Vagina (tissue), 2 donors: Measurements from ENCODE around the gene TENT5C. TPM values are rescaled to one million over a fixed set of nuclear protein-coding genes. Genes with fewer than 3 reads are reported as not detected.

ENCODE experiments used
- DNase-seq, 2 donors: peaks; one replicate each; pipeline ENCODE4 v3.0.0-alpha.2; 2017; ENCODE audit errors: extremely low spot score in 2 of 2
- H3K27ac ChIP-seq: fragments of 200-600 bp; sonication (generic); one replicate; pipeline ENCODE4 v1.5.1; 2019
- H3K27me3 ChIP-seq: fragments of 200-600 bp; sonication (generic); one replicate; pipeline ENCODE4 v1.5.1; 2019
- H3K36me3 ChIP-seq, 2 donors: fragments of 200-600 bp; sonication (generic); one replicate each; pipeline ENCODE4 v1.5.1; 2017 to 2019
- H3K4me1 ChIP-seq: fragments of 200-600 bp; sonication (generic); one replicate; pipeline ENCODE4 v1.5.1; 2019
- H3K4me3 ChIP-seq, 2 donors: fragments of 200-600 bp; sonication (generic); 1 replicate in 1 of 2; 2 replicates in 1 of 2; pipeline ENCODE4 v1.5.1; 2016 to 2019
- H3K9me3 ChIP-seq: fragments of 200-600 bp; sonication (generic); one replicate; pipeline ENCODE4 v1.5.1; 2019
- POLR2A ChIP-seq, 2 donors: fragments of 450-650 bp; IDR thresholded peaks; one replicate each; pipeline ENCODE4 v1.6.1; 2017; ENCODE audit warnings: antibody characterized with exemption in 2 of 2, mild to moderate bottlenecking in 2 of 2, moderate library complexity in 2 of 2
- POLR2AphosphoS5 ChIP-seq, 2 donors: sonication (generic); formaldehyde crosslinking; IDR thresholded peaks; one replicate each; pipeline ENCODE4 v1.9.0; 2017; ENCODE audit warnings: antibody characterized with exemption in 2 of 2, mild to moderate bottlenecking in 2 of 2, low read depth in 1 of 2; ENCODE audit not compliant: insufficient read depth in 1 of 2
- intact Hi-C: fragments of 100-400 bp; cut with DNase I; formaldehyde crosslinking; loops from one replicate; pipeline ENCODE4 v1.15.1; 2023
- total RNA-seq: library from RNA; depleted of rRNA; stranded (reverse); fragments of >200 nt; gene quantifications from one replicate; pipeline ENCODE4 v1.2.3, GENCODE V29; 2016
- TF ChIP-seq, protein P1 (sequence below), 3 experiments: fragments of 450-650 bp in 2 of 3; fragments of 200-600 bp in 1 of 3; sonication (generic) in 1 of 3; IDR thresholded peaks; one replicate each; pipeline ENCODE4 v1.5.1; 2017 to 2019; ENCODE audit warnings: antibody characterized with exemption in 3 of 3, mild to moderate bottlenecking in 2 of 3, moderate library complexity in 2 of 3

Gene TENT5C
- total RNA-seq, 1 donor from 2014 or later: 4.2 TPM

DNA sequence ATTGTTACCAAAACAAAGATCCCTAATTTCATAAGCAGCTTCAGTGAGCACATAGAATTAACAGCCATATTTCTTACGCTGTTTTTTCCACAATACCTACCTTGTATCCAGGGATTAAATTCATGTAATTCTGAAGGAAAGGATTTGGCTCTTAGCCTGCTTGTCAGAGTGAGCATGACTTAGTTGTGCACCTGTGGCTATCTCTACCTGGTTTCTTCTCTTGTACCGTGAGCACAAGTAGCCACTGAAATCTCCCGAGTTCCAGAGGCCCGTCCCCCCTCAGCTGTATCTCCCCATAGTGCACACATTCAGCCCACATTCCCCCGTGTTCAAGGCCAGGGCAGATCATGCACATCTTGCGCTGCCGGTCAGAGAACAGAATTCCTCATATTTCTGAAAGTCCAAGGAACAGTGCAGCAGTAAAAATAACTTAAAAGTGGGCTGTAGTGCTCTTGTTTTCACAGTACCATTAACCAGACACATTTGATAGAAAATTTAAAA lies 2.3 kb downstream of the TENT5C start:
- Histone ChIP-seq H3K4me3 (peak overlapping the region; percentile 11 to 94), H3K4me1 (peaks cover 31% of the 10 kb centered on the region), H3K27me3 (no peaks in the 10 kb centered on the region), H3K27ac (no peak overlapping the region), H3K36me3 (no peaks in the 10 kb centered on the region), H3K9me3 (no peaks in the 10 kb centered on the region)
- intact Hi-C loops: no loop called here
- TF ChIP-seq, protein P1, sequence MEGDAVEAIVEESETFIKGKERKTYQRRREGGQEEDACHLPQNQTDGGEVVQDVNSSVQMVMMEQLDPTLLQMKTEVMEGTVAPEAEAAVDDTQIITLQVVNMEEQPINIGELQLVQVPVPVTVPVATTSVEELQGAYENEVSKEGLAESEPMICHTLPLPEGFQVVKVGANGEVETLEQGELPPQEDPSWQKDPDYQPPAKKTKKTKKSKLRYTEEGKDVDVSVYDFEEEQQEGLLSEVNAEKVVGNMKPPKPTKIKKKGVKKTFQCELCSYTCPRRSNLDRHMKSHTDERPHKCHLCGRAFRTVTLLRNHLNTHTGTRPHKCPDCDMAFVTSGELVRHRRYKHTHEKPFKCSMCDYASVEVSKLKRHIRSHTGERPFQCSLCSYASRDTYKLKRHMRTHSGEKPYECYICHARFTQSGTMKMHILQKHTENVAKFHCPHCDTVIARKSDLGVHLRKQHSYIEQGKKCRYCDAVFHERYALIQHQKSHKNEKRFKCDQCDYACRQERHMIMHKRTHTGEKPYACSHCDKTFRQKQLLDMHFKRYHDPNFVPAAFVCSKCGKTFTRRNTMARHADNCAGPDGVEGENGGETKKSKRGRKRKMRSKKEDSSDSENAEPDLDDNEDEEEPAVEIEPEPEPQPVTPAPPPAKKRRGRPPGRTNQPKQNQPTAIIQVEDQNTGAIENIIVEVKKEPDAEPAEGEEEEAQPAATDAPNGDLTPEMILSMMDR (IDR thresholded peaks at IDR 0.05): no peak
- TF ChIP-seq POLR2A (IDR thresholded peaks at IDR 0.05) (no peak), POLR2AphosphoS5 (IDR thresholded peaks at IDR 0.05; ENCODE audit: insufficient read depth in 1 of 2, low read depth in 1 of 2) (no peak)
- DNase-seq: peak in 1 of 2 donors; percentile 58

DNA sequence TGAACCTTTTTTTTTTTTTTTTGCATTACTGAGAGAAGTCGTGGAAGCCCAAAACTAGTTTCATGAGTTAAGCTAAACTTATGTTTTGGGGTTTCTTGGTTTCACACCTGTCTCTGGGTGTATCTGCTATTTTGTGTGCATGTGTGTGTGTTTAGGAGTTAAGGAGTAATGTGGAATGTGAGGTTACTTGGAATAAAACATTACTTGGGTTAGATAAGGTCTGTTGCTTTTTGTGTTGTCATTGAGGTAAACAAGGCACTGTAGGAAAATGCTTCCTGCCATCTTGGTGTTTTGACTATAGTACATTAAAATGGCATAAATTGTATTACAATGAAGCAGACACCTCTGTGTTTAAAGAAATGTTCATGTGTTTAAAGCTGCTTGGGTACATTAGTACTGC lies 2.9 kb downstream of the TENT5C start:
- TF ChIP-seq POLR2A (IDR thresholded peaks at IDR 0.05) (no peak), POLR2AphosphoS5 (IDR thresholded peaks at IDR 0.05; ENCODE audit: insufficient read depth in 1 of 2, low read depth in 1 of 2) (no peak)
- TF ChIP-seq, protein P1 (IDR thresholded peaks at IDR 0.05): no peak
- peak overlapping the region; percentile 63 for H3K27ac ChIP-seq
- H3K36me3 ChIP-seq: no peaks in the 10 kb centered on the region
- peak overlapping the region in 1 of 2 donors; percentile 10 for H3K4me3 ChIP-seq
- H3K27me3 ChIP-seq: no peaks in the 10 kb centered on the region
- peaks cover 37% of the 10 kb centered on the region for H3K4me1 ChIP-seq
- H3K9me3 ChIP-seq: no peaks in the 10 kb centered on the region
- no peak for DNase-seq
- intact Hi-C loops: no loop called here

DNA sequence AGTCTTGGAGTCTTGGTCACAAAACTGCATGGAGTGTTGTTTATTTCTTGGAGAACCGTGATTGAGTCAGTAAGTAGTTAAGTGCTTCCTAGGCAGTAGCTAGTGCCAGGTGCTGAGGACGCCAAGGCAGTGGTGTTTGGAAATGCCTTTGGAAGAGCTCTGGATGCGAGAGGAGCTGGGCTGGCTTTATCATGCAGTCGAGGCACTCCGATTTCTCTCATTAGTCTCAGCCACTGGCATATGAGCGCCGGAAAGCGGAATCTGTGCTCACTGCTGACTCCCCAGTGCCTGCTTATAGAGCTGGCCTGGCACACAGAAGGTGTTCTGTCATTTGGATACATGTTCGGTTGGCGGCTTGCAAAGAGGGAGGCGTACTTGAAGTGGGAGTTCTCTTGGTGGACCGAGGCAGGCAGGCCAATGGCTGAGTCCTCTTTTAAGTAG lies 3.6 kb downstream of the TENT5C start:
- TF ChIP-seq POLR2AphosphoS5 (IDR thresholded peaks at IDR 0.05; ENCODE audit: insufficient read depth in 1 of 2, low read depth in 1 of 2): no peak
- Histone ChIP-seq H3K27me3 (no peaks in the 10 kb centered on the region), H3K4me1 (peaks cover 43% of the 10 kb centered on the region), H3K9me3 (no peaks in the 10 kb centered on the region), H3K27ac (peak overlapping the region; percentile 63), H3K4me3 (peak overlapping the region; percentile 10 to 23), H3K36me3 (no peaks in the 10 kb centered on the region)
- peak; percentile 85 to 90 for DNase-seq
- intact Hi-C loops: no loop called here

DNA sequence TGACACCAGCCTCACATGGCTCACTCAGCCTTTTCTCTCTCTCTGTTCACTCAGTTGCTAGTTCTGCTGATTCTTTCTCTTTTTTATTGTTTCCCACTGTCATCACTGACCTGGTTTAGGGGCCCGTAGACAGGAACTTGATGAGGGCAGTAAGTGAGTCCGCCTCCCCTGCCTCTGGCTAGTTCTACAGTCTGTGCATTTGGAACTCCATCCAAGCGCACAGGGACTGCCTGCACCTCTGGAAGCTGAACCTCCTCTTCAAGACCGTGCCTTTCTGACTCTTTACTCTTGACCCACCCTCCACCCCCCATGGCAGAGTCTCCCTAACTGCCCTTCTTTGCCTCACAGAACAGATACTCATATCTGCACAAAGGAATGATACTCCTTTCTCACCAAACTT lies 4.2 kb downstream of the TENT5C start:
- no peaks in the 10 kb centered on the region for H3K9me3 ChIP-seq
- H3K27me3 ChIP-seq: no peaks in the 10 kb centered on the region
- no peaks in the 10 kb centered on the region for H3K36me3 ChIP-seq
- TF ChIP-seq POLR2AphosphoS5 (IDR thresholded peaks at IDR 0.05; ENCODE audit: insufficient read depth in 1 of 2, low read depth in 1 of 2) (no peak), POLR2A (IDR thresholded peaks at IDR 0.05) (no peak)
- TF ChIP-seq, protein P1 (IDR thresholded peaks at IDR 0.05): no peak
- intact Hi-C loops: no loop called here
- H3K4me1 ChIP-seq: peaks cover 44% of the 10 kb centered on the region
- H3K4me3 ChIP-seq: peak overlapping the region; percentile 10 to 23
- peak in 1 of 2 donors; percentile 43 for DNase-seq
- peak overlapping the region; percentile 63 for H3K27ac ChIP-seq

DNA sequence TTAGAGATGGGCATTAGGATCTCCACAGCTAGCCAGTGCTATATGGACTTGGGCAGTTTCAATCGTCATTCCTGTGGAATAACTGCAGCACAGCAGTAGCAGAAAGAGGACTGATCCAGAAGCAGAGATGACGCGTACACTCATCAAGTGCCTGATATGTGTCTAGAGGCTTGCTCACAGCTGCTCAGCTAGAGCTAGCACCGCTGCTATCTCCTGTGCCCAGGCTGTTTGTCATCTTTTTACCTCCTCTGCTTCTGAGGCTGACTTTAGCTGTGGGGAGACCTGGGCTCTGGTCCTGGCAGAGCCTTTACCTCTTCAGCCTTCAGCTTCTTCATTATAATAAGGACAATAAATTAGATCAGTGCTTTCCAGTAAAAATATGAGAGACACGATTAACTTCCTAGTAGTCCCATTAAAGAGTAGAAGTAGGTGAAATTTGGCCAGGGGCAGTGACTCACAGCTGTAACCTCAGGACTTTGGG lies 5.3 kb downstream of the TENT5C start:
- DNase-seq: peak in 1 of 2 donors; percentile 46
- Histone ChIP-seq H3K9me3 (no peaks in the 10 kb centered on the region), H3K36me3 (no peaks in the 10 kb centered on the region), H3K27me3 (no peaks in the 10 kb centered on the region), H3K4me1 (peaks cover 46% of the 10 kb centered on the region), H3K27ac (no peak overlapping the region), H3K4me3 (no peak overlapping the region)
- intact Hi-C loops: no loop called here
- TF ChIP-seq, protein P1 (IDR thresholded peaks at IDR 0.05): no peak
- TF ChIP-seq POLR2A (IDR thresholded peaks at IDR 0.05): no peak
- TF ChIP-seq POLR2AphosphoS5 (IDR thresholded peaks at IDR 0.05; ENCODE audit: insufficient read depth in 1 of 2, low read depth in 1 of 2): no peak
